Stomach (tissue), 9 donors: ENCODE data around the gene SPATA31D1. TPM values are rescaled to one million over a fixed set of nuclear protein-coding genes. Genes with fewer than 3 reads are reported as not detected.

Experiments
- DNase-seq, 2 donors: peaks; one replicate each; pipeline versions ENCODE4 v3.0.0 to v3.0.0-alpha.2; 2013 to 2019
- H3K27ac ChIP-seq, 5 donors: fragments of 200-600 bp in 4 of 5; sonication (generic) in 4 of 5; one replicate each; pipeline ENCODE4 v1.5.1; 2013 to 2019; ENCODE audit warnings: mild to moderate bottlenecking in 1 of 5, moderate library complexity in 1 of 5
- H3K27me3 ChIP-seq, 3 donors: fragments of 200-600 bp; sonication (generic); one replicate each; pipeline ENCODE4 v1.5.1; 2017 to 2019; ENCODE audit warnings: mixed run types in 1 of 3
- H3K36me3 ChIP-seq, 4 donors: fragments of 200-600 bp; sonication (generic); 1 replicate in 3 of 4; 2 replicates in 1 of 4; pipeline ENCODE4 v1.5.1; 2016 to 2019
- H3K4me1 ChIP-seq, 4 donors: fragments of 200-600 bp; sonication (generic); one replicate each; pipeline ENCODE4 v1.5.1; 2016 to 2019
- H3K4me3 ChIP-seq, 4 donors: fragments of 200-600 bp; sonication (generic) in 3 of 4; one replicate each; pipeline ENCODE4 v1.5.1; 2016 to 2019; ENCODE audit warnings: mild to moderate bottlenecking in 1 of 4
- H3K9me3 ChIP-seq, 4 donors: fragments of 200-600 bp; sonication (generic); one replicate each; pipeline ENCODE4 v1.5.1; 2016 to 2019
- EP300 ChIP-seq: sonication (generic); formaldehyde crosslinking; IDR thresholded peaks from one replicate; pipeline ENCODE4 v1.6.1; 2017; ENCODE audit warnings: antibody characterized with exemption
- POLR2A ChIP-seq, 4 donors: fragments of 450-650 bp; IDR thresholded peaks; one replicate each; pipeline ENCODE4 v1.6.1; 2016; ENCODE audit warnings: antibody characterized with exemption in 4 of 4, control low read depth in 2 of 4, mild to moderate bottlenecking in 1 of 4, moderate library complexity in 1 of 4
- POLR2AphosphoS5 ChIP-seq, 3 donors: sonication (generic); formaldehyde crosslinking; IDR thresholded peaks; one replicate each; pipeline ENCODE4 v1.6.1; 2016; ENCODE audit warnings: antibody characterized with exemption in 3 of 3
- WGBS, 5 donors: extraction: QIAGEN DNeasy Blood & Tissue Kit in 3 of 5; methylation state at CpG; one replicate each; pipeline versions ENCODE4 v1.1.5 to v1.1.7; 2013 to 2018; 5-methylcytosine and 5-hydroxymethylcytosine counted together
- intact Hi-C: fragments of 100-400 bp; cut with DNase I; formaldehyde crosslinking; loops from one replicate; pipeline ENCODE4 v1.15.1; 2023; ENCODE audit warnings: low total_unique reads
- polyA plus RNA-seq, 3 donors: library from polyadenylated mRNA; stranded (reverse); fragments of 200-250 nt; gene quantifications; one replicate each; pipeline ENCODE4 v1.2.3, GENCODE V29; 2013
- total RNA-seq, 5 donors: library from RNA; depleted of rRNA; stranded (reverse); fragments of >200 nt; gene quantifications; one replicate each; pipeline versions ENCODE4 v1.1.0 to v1.2.3, GENCODE V29; 2014 to 2016
- TF ChIP-seq, protein P1 (sequence below), 7 experiments: fragments of 450-650 bp in 4 of 7; fragments of 200-600 bp in 3 of 7; sonication (generic) in 3 of 7; IDR thresholded peaks; one replicate each; pipeline ENCODE4 v1.5.1; 2016 to 2019; ENCODE audit warnings: antibody characterized with exemption in 7 of 7, control low read depth in 2 of 7, mild to moderate bottlenecking in 1 of 7
- donor health status: healthy with polysubstance abuse.
- donor health status: Bipolar disorder and iron deficiency.
- donor health status: healthy.

SPATA31D1 gene
- total and polyA plus RNA-seq, 8 donors = not detected

DNA sequence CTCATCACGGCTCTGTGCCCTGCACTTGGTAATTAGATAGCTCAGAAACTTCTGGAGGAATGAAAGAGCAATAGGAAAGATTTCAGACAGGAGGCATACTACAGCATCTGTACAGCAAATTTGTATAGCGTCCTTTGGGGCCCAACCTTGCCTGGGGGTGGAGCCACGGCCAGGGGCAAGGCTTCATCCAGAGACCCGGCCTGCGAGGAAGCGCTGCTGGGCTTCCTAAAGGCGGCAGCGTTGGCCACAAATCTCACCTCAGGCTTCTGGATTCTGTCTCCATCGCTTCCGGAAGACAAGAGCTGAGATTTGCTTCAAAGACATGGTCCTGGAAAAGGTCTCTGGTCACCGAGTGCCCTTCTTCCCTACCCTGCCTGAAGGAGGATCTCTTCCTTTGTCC lies 12.2 kb upstream of the SPATA31D1 start:
- Histone ChIP-seq H3K36me3 (no peaks in the 10 kb centered on the region), H3K27ac (no peak overlapping the region), H3K4me3 (no peak overlapping the region), H3K4me1 (no peaks in the 10 kb centered on the region), H3K9me3 (peaks cover 0 to 3% (median 0%) of the 10 kb centered on the region in 4 donors), H3K27me3 (no peaks in the 10 kb centered on the region)
- 91 to 95% (median 92%) methylated on average over 11 of the region's 11 CpGs for WGBS, 5 donors
- intact Hi-C loops = no loop called here
- TF ChIP-seq POLR2A (IDR thresholded peaks at IDR 0.05) (no peak), EP300 (no peak), POLR2AphosphoS5 (IDR thresholded peaks at IDR 0.05) (no peak)
- TF ChIP-seq, protein P1, sequence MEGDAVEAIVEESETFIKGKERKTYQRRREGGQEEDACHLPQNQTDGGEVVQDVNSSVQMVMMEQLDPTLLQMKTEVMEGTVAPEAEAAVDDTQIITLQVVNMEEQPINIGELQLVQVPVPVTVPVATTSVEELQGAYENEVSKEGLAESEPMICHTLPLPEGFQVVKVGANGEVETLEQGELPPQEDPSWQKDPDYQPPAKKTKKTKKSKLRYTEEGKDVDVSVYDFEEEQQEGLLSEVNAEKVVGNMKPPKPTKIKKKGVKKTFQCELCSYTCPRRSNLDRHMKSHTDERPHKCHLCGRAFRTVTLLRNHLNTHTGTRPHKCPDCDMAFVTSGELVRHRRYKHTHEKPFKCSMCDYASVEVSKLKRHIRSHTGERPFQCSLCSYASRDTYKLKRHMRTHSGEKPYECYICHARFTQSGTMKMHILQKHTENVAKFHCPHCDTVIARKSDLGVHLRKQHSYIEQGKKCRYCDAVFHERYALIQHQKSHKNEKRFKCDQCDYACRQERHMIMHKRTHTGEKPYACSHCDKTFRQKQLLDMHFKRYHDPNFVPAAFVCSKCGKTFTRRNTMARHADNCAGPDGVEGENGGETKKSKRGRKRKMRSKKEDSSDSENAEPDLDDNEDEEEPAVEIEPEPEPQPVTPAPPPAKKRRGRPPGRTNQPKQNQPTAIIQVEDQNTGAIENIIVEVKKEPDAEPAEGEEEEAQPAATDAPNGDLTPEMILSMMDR (IDR thresholded peaks at IDR 0.05) = no peak
- no peak for DNase-seq

DNA sequence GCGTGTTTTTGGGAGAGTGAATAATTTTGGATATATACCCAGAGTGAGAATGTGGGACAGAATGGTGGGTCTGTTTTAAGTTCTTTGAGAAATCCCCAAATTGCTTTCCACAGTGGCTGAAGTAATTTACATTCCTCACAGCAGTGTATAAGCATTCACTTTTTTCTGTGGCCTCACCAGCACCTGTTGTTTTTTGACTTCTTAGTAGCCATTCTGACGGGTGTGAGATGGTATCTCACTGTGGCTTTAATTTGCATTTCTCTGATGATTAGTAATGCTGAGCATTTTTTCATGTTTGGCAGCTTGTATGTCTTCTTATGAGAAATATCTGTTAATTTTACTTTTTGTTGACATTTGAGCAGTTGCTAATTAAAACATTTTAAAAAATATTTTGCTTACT lies 9.4 kb upstream of the SPATA31D1 start:
- H3K4me1 ChIP-seq = no peaks in the 10 kb centered on the region
- no peak for DNase-seq
- H3K4me3 ChIP-seq = no peak overlapping the region
- H3K27me3 ChIP-seq = no peaks in the 10 kb centered on the region
- 60 to 73% (median 65%) methylated on average over 2 of the region's 2 CpGs for WGBS, 5 donors
- no peaks in the 10 kb centered on the region for H3K36me3 ChIP-seq
- no peaks in the 10 kb centered on the region for H3K9me3 ChIP-seq
- intact Hi-C loops = no loop called here
- H3K27ac ChIP-seq = no peak overlapping the region
- TF ChIP-seq, protein P1 (IDR thresholded peaks at IDR 0.05) = no peak
- no peak for TF ChIP-seq POLR2A (IDR thresholded peaks at IDR 0.05)
- TF ChIP-seq EP300 = no peak
- no peak for TF ChIP-seq POLR2AphosphoS5 (IDR thresholded peaks at IDR 0.05)

DNA sequence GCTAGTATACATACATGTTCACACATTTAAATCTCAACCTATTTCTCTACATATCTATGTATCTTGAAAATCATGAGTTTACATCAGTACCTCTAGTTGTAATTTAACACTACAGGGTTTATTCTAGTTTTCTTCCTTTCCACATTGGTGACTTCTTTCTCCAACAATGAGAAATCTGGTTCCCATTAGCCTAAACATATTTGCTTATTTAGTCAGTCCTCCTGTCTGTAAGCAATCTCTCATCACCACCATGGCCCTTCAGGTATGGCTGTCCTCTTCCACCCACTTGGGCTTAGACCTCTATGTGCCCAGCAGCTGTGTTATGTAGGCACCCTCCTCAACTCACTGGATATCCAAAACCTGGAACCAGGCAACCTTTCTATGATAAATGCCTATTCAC lies 8.0 kb upstream of the SPATA31D1 start:
- intact Hi-C loops = no loop called here
- Histone ChIP-seq H3K4me1 (no peaks in the 10 kb centered on the region), H3K4me3 (no peak overlapping the region), H3K27me3 (no peaks in the 10 kb centered on the region), H3K9me3 (no peaks in the 10 kb centered on the region), H3K36me3 (no peaks in the 10 kb centered on the region), H3K27ac (no peak overlapping the region)
- DNase-seq = no peak
- TF ChIP-seq POLR2A (IDR thresholded peaks at IDR 0.05) (no peak), EP300 (no peak), POLR2AphosphoS5 (IDR thresholded peaks at IDR 0.05) (no peak)
- TF ChIP-seq, protein P1 (IDR thresholded peaks at IDR 0.05) = no peak

DNA sequence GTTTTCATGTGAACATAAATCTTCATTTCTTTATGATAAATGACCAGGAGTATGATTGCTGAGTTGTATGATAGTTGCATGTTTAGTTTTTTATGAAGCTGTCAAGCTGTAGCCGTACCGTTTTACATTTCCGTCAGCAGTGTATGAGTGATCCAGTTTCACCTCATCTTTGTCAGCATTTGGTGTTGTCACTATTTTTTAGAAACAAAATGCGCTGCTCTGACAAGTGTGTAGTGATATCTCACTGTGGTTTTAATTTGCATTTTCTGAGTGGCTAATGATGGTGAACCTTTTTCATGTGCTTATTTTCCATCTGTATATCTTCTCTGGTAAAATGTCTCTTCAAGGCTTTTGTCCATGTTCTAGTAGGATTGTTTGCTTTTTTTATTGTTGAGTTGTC lies 6.7 kb upstream of the SPATA31D1 start:
- WGBS, 5 donors = 90 to 94% (median 92%) methylated on average over 4 of the region's 4 CpGs
- Histone ChIP-seq H3K36me3 (no peaks in the 10 kb centered on the region), H3K4me1 (no peaks in the 10 kb centered on the region), H3K27me3 (no peaks in the 10 kb centered on the region), H3K9me3 (no peaks in the 10 kb centered on the region), H3K4me3 (no peak overlapping the region), H3K27ac (no peak overlapping the region)
- TF ChIP-seq, protein P1 (IDR thresholded peaks at IDR 0.05) = no peak
- no peak for TF ChIP-seq POLR2AphosphoS5 (IDR thresholded peaks at IDR 0.05)
- no peak for TF ChIP-seq EP300
- TF ChIP-seq POLR2A (IDR thresholded peaks at IDR 0.05) = no peak
- intact Hi-C loops = no loop called here
- no peak for DNase-seq
